Activated CD8-positive, alpha-beta memory T cell treated with anti-CD3 and anti-CD28 coated beads for 48 hours (primary cell): ENCODE data around the gene C11orf21.

Experiments
- DNase-seq, 3 experiments: peaks; one replicate each; pipeline ENCODE4 v3.0.0-alpha.2; 2020; ENCODE audit warnings: low read depth in 2 of 3, low spot score in 2 of 3

C11orf21 gene

GRCh38 chr11:2321311-2321683, 19.6 kb upstream of the C11orf21 start:
- DNase-seq: no peak

GRCh38 chr11:2320568-2321310, 19.0 kb upstream of the C11orf21 start:
- DNase-seq: no peak

- DNase-seq: no peak
Observed at GRCh38 chr11:2319791-2320472, 18.2 kb upstream of the C11orf21 start.

GRCh38 chr11:2318707-2319106, 17.0 kb upstream of the C11orf21 start:
- no peak for DNase-seq

- no peak for DNase-seq
Observed at GRCh38 chr11:2318123-2318522, 16.4 kb upstream of the C11orf21 start.

DNA sequence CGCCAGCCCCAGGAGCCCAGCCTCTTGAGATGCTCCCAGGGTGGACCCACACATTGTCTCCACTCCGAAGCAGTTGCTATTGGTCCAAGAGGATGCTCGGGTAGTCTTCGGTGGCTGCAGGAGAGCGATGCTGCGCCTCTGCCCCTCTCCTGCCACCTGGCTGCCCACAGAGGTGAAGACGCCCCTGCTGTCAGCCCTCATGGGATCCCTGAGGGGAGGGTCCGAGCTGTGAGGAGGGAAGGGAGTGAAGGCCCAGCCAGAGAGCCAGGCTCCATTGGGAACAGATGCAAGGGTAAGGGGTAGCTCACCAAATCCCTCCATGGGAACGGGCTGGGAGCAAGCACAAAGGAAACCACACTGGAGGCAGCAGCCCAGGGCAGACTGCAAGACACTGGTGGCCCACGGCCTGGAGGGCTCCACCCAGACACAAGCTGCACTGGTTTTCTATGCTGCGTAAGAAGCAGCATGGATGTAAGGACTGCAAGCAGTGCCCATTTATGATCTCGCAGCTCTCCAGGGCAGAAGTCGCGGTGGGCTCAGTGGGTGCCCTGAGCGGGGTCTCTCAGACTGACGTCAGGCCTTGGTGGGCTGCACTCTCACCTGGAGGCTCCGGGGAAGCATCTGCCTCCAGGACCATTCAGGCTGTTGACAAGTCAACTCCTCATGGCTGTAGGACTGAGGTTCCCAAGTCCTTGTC, 15.8 kb upstream of the C11orf21 start:
- no peak for DNase-seq

DNA sequence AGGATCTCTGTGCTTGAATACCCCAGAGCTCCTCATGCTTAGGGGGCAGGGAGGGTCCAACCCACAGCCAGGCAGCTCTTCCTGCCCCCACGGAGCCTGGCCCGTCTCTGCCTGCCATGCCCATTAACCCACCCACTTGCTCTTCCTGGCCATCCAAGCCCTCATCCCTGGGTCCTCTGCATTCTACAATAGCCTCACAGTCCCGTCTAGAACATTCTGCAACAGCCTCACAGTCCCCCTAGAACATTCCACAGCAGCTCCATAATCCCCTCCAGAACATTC, 15.2 kb upstream of the C11orf21 start:
- no peak for DNase-seq

GRCh38 chr11:2316169-2316962, 14.6 kb upstream of the C11orf21 start:
- DNase-seq: no peak

DNA sequence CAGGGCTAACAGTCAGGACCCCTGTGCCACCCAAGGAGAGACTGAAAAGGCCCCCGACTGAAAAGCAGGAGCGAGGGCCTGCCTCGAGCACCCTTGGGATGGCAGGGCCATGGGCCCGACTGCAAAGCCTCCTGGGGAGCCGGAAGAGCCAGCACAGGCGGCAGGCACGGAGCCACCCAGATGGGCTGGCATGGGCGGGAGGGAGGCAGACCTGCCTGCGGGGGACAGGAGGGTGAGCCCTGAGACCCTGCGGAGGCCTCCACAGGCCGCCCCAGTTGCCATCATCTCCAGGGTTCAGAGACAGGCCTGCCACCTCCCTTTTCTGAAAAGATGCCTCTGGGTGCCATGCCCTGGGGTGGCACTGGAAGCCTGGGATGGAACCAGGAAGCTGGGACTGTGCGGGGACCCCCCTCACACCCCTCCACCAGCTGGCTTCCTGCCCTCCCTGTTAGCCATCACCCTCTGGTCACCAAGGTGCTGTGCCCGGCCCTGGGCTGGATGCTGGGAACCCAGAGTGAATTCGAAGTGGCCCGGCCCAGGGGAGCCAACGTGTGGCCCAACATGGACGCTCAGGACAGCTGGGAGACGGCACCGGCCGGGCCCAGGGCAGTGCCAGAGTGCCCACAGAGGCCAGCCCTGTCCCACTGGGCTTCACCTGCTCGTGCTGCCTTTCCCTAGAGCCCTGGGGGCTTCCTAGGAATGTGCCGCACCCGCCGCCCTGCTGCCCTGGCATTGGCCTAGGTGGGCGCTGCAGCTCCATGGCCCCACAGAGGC, 13.9 kb upstream of the C11orf21 start:
- DNase-seq: no peak

GRCh38 chr11:2314525-2315394, 13.0 kb upstream of the C11orf21 start:
- DNase-seq: no peak

- DNase-seq: no peak
Observed at GRCh38 chr11:2314136-2314524, 12.4 kb upstream of the C11orf21 start.

- DNase-seq: no peak
Observed at GRCh38 chr11:2313051-2313951, 11.6 kb upstream of the C11orf21 start.

DNA sequence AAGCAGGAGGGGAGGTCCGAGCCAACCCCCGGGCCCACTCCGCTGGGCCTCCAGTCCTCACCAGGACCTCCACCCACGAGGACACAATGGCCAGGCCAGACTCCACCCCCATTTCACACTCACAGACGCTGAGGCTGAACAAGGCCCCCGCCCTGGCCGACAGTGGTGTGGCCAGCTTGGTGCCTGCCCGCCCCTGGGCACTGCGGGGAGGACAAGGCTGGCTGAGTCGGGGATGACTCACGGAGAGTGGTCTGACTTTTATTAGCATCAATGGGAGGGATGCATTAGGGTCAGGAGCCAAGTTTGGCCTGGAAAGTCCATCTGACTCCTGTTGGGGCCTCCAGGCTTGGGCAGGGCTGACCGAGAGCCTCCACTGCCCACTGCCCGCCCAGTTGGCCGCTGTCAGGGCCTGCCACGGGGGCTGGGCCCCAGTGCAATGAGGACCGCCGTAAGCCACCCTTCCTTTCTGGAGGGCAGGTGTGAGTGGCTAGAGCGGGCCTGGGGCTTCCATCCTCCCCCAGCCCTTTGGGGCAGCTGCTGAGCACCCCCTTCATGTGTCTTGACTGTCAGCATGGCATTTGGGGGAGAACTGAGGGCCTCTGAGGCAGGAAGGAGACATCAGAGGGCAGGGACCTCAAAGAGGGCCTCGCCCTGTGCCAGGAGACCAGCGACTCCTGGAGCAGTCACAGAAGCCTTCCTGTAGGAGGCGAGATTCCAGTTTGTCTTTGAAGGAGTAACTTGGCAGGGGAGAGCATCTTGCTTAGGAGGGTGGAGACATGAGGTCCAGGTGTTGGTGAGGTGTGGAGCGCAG, 10.7 kb upstream of the C11orf21 start:
- no peak for DNase-seq

DNA sequence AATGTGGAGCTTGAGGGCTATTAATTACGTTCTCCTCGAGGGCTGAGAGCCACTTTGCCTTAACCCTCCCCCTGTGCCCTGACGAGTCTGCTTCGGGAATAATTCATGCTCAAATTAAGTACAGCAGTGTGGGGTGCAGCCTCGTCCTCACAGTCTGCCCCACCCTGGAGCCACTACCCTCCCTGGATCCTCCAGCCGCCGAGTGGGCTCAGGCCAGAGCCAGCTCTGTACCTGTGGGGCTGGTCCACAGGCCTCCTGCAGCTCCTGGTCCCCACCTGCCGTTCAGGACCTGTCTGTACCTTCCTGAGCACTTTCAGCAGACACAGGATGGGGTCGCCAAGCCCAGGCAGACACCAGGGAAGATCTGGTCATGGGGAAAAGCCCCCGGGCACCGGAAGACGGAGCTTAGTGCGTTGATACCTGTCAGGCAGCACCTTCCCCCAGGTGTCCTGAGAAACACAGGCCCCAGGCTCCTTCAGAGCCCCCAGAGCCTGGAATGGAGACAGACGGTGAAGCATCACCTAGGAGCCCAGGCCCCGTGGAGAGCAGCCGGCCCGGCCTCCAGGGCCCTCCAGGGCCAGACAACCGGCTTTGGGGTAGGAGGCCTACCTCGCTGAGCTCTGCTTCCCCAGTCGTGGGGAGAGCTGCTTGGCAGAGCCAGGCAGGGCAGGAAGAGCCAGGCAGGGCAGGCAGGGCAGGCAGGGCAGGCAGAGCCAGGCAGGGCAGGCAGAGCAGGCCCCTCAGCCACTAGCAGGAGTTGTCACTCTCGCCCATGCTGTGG, 9.8 kb upstream of the C11orf21 start:
- no peak for DNase-seq

DNA sequence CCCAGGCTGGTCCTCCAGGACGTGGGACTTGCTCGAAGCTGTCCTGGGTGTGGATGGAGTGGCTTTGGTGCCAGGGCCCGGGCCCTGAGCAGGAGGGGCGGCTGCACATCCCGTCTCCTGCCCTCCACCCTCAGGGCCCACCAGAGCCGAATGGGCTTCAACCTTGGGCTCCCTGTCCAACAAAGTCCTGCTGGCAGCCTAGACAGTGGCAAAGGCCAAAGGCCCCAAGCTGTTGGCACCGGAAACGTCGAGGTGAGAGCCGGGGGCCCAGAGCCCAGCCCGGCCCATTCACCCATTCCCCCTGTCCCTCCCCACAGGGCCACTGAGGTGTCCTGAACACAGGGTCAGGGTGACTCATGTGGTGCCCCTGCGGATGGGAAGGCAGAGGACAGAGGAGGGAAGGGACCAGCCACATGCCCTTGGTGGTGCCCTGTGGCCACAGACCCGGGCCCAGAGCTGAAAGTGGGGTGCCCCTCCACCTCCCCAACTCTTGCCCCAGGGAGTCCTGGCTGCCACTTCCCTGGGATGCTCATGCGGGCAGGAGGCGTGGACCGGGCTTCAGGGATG, 9.2 kb upstream of the C11orf21 start:
- DNase-seq: no peak

DNA sequence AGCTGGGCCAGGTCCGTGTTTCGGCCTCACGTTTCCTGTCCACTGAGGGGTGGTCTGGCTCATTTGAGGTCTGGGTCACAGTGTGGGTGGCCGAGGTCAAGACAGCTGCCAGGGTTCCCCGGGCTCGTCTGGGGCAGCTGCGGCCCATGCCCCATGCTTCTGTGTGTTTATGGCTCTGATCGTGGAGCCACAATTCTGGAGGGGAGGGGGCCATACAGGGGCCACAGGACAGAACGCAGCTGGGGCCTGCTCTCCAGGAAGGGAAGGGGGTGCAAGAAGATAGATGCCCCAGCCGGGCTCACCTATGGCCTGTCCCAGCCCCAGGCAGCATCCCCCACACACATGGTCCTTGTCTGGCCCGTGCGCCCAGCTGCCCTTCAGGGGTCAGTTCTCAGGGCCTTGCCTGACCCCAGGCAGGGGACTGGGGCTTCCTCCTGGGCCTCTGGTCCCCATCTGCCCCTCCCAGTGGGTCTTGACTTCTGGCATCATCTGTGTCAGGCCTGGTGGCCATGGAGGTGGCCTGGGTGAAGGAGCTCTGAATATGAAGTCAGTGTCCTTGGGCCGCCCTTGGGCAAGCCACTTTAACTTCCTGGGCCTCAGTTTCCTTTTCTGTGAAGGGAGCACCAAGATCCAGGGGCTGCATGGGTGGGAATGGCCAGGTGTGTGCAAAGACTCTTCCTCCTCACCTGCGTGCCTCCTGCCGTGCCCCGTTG, 8.5 kb upstream of the C11orf21 start:
- DNase-seq: no peak
